Measurements from ENCODE around the gene PPP1R13B.
"Not testable (repeated sequence)": the region's sequence is repeated elsewhere in the genome, so short reads cannot be mapped to it uniquely, and the experiment has no call there.

The PPP1R13B gene

DNA sequence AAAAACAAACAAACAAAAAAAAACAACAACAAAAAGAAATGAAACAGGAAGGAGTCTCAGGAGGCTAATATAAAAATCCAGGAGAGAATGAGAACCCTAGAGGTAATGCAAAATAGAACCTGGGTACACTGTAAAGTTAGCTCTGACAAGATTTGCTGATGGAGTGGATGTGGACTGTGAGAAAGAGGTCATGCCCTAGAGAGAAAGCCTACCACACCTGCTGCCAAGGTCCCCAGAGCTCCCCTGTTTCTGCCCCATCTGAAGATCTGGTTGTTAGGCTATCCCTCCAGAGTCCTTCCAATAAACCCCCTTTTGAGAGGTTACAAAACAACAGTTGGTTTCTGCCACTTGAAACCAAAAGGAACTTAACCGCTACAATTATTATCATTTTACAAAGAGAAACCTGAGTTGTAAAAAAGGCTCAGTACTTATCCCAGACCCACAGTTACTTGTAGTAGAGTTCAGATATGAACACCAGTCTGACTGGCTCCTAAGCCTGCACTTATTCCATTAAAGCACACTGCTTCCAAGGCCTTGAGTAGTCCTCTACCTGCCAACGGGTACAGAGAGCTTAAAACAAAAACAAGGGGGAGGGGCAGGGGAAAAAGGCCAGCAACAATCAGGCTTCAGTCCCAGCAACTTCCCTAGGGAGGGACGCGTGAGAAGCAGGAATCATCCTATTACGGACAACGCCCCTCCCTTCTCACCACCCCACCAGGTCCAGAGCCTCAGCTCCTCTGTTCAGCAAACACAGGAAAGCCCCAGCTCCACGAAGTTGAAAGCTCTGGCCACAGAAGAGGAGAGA is 27.7 kb downstream of the PPP1R13B start:
- Mint-ChIP-seq H3K27me3 (peaks cover 49% of the 10 kb centered on the region), H3K27ac (no peak overlapping the region), H3K4me3 (no peak overlapping the region), H3K9me3 (no peaks in the 10 kb centered on the region), H3K36me3 (ENCODE audit: low read depth) (no peaks in the 10 kb centered on the region), H3K4me1 (ENCODE audit: low read depth) (peaks cover 10% of the 10 kb centered on the region)
- intact Hi-C loops (cut with micrococcal nuclease), result no loop called here

- H3K9me3 Mint-ChIP-seq, result no peaks in the 10 kb centered on the region
- no peak overlapping the region for H3K27ac Mint-ChIP-seq
- peaks cover 42% of the 10 kb centered on the region for H3K27me3 Mint-ChIP-seq
- intact Hi-C loops (cut with micrococcal nuclease), result no loop called here
- no peak overlapping the region for H3K4me3 Mint-ChIP-seq
- peaks cover 10% of the 10 kb centered on the region for H3K4me1 Mint-ChIP-seq (ENCODE audit: low read depth)
- H3K36me3 Mint-ChIP-seq (ENCODE audit: low read depth), result no peaks in the 10 kb centered on the region
These were observed 28.5 kb downstream of the PPP1R13B start for GRCh38 chr14:103818870-103819269.

- H3K27me3 Mint-ChIP-seq, result peaks cover 42% of the 10 kb centered on the region
- H3K9me3 Mint-ChIP-seq, result no peaks in the 10 kb centered on the region
- H3K27ac Mint-ChIP-seq, result no peak overlapping the region
- intact Hi-C loops (cut with micrococcal nuclease), result no loop called here
- H3K4me3 Mint-ChIP-seq, result no peak overlapping the region
- H3K36me3 Mint-ChIP-seq (ENCODE audit: low read depth), result no peaks in the 10 kb centered on the region
- peaks cover 10% of the 10 kb centered on the region for H3K4me1 Mint-ChIP-seq (ENCODE audit: low read depth)
These were observed 29.0 kb downstream of the PPP1R13B start for GRCh38 chr14:103818422-103818821.

DNA sequence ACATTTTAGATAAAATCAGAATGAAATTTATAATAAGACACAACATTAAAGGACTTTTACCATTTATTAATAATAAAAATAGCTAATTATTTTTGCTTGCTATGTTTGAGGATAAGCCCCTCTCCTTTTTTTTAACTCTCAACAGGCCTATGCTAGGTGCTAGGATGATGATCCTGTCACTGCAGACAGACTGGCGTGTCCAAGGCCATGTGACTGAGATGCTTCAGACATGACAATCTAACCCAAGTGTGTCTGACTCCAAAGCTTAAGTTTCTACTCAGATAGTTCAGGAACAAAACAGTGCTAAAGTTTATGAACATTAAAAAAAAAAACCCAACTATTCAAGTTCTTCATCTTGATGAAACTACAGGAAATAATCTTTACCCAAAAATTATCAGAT is 29.8 kb downstream of the PPP1R13B start:
- Mint-ChIP-seq H3K9me3 (no peaks in the 10 kb centered on the region), H3K4me1 (ENCODE audit: low read depth) (peaks cover 10% of the 10 kb centered on the region), H3K27ac (no peak overlapping the region), H3K27me3 (peaks cover 38% of the 10 kb centered on the region), H3K36me3 (ENCODE audit: low read depth) (no peaks in the 10 kb centered on the region), H3K4me3 (no peak overlapping the region)
- intact Hi-C loops (cut with micrococcal nuclease), result no loop called here

DNA sequence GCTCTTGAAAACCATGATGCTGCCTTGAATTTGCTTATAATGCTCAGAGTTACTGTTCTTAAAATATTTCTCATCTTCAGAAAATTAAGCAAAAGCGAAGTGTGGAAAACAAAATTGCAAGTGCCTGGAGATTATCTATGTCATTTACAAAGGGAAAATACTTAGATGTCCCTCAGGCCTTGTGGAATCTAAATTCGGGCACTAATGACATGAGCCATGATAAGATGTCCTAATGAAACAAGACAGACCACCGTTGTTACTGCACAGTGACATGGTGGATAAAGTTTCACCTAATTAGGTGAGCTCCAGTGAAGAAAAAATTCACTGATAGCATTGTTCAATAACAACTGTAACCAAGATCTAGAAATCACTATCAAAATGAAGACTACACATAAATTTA is 30.4 kb downstream of the PPP1R13B start:
- intact Hi-C loops (cut with micrococcal nuclease), result no loop called here
- Mint-ChIP-seq H3K9me3 (no peaks in the 10 kb centered on the region), H3K27ac (no peak overlapping the region), H3K27me3 (peaks cover 32% of the 10 kb centered on the region), H3K36me3 (ENCODE audit: low read depth) (no peaks in the 10 kb centered on the region), H3K4me3 (no peak overlapping the region), H3K4me1 (ENCODE audit: low read depth) (peaks cover 10% of the 10 kb centered on the region)

GRCh38 chr14:103815253-103815652 is 32.1 kb downstream of the PPP1R13B start:
- peaks cover 3% of the 10 kb centered on the region for H3K4me1 Mint-ChIP-seq (ENCODE audit: low read depth)
- intact Hi-C loops (cut with micrococcal nuclease), result no loop called here
- no peak overlapping the region for H3K27ac Mint-ChIP-seq
- H3K4me3 Mint-ChIP-seq, result no peak overlapping the region
- H3K27me3 Mint-ChIP-seq, result peaks cover 24% of the 10 kb centered on the region
- H3K36me3 Mint-ChIP-seq (ENCODE audit: low read depth), result no peaks in the 10 kb centered on the region
- H3K9me3 Mint-ChIP-seq, result no peaks in the 10 kb centered on the region

- peaks cover 14% of the 10 kb centered on the region for H3K27me3 Mint-ChIP-seq
- H3K9me3 Mint-ChIP-seq, result no peaks in the 10 kb centered on the region
- no peaks in the 10 kb centered on the region for H3K36me3 Mint-ChIP-seq (ENCODE audit: low read depth)
- H3K4me1 Mint-ChIP-seq (ENCODE audit: low read depth), result no peaks in the 10 kb centered on the region
- no peak overlapping the region for H3K4me3 Mint-ChIP-seq
- no peak overlapping the region for H3K27ac Mint-ChIP-seq
- intact Hi-C loops (cut with micrococcal nuclease), result no loop called here
These were observed 36.2 kb downstream of the PPP1R13B start for GRCh38 chr14:103811189-103811588.

- H3K9me3 Mint-ChIP-seq, result no peaks in the 10 kb centered on the region
- H3K36me3 Mint-ChIP-seq (ENCODE audit: low read depth), result no peaks in the 10 kb centered on the region
- no peak overlapping the region for H3K4me3 Mint-ChIP-seq
- H3K27me3 Mint-ChIP-seq, result peaks cover 14% of the 10 kb centered on the region
- no peak overlapping the region for H3K27ac Mint-ChIP-seq
- H3K4me1 Mint-ChIP-seq (ENCODE audit: low read depth), result no peaks in the 10 kb centered on the region
- intact Hi-C loops (cut with micrococcal nuclease), result loop anchor here (1.0 to 5.0 kb wide), 2 partner anchors 104 to 172 kb away; no protein-coding TSS in a partner anchor
These were observed 38.9 kb downstream of the PPP1R13B start for GRCh38 chr14:103808403-103809001.

DNA sequence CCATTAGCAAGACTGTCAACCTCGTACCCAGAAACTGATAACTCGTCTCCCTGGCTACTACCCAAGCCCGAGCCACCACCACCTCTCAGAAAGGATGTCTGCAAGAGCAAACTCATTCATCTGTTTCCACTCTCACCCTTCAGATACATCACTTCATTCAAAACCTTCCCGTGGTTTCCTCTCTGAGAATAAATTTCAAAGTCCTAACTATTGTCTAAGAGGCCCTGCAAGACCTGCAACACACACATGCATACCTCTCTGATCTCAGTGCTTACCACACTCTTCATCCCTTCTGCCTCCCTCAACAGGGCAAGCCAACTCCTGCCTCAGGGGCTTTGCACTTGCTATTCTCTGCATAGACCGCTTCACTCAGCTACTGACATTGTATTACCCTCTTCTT is 40.6 kb downstream of the PPP1R13B start:
- Mint-ChIP-seq H3K36me3 (ENCODE audit: low read depth) (no peaks in the 10 kb centered on the region), H3K4me1 (ENCODE audit: low read depth) (no peaks in the 10 kb centered on the region), H3K9me3 (no peaks in the 10 kb centered on the region), H3K27me3 (peaks cover 14% of the 10 kb centered on the region), H3K27ac (no peak overlapping the region), H3K4me3 (no peak overlapping the region)
- intact Hi-C loops (cut with micrococcal nuclease), result loop anchor here (5.0 kb wide), 1 partner anchor 105 kb away; no protein-coding TSS in a partner anchor

DNA sequence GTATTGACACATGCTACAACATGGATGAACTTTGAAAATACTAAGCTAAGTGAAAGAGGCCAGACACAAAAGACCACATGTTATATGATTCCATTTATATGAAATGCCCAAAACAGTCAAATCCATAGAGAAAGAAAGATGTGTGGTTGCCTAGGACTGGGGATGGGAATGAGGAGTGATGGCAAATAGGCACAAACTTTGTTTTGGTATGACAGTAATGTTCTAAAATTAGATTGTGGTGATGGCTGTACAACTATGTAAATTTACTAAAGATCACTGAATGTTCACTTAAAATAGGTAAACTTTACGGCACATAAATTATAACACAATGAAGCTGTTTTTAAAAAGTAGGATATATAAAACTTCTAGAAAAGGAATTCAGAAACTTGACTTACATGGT is 41.7 kb downstream of the PPP1R13B start:
- H3K27ac Mint-ChIP-seq, result no peak overlapping the region
- peaks cover 20% of the 10 kb centered on the region for H3K27me3 Mint-ChIP-seq
- H3K9me3 Mint-ChIP-seq, result no peaks in the 10 kb centered on the region
- H3K36me3 Mint-ChIP-seq (ENCODE audit: low read depth), result no peaks in the 10 kb centered on the region
- H3K4me1 Mint-ChIP-seq (ENCODE audit: low read depth), result peaks cover 6% of the 10 kb centered on the region
- no peak overlapping the region for H3K4me3 Mint-ChIP-seq
- intact Hi-C loops (cut with micrococcal nuclease), result loop anchor here (5.0 kb wide), 1 partner anchor 107 kb away; no protein-coding TSS in a partner anchor

DNA sequence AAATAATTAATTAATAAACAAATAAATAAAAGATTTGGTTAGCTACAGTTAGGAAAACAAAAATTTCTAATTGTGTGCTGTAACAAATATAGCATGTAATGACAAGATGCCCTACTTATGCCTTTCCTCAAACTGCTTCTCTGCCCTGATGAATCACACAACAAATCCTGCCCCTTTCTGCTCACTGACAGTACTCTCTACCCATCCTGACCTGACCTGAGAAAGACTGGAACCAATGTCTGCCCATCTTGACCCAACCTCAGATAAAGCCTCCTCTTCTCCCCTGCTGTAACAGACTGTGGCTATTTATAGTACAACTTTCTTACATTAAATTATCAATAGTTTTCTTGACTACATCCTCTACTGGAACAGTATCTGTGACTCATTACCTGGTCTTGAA is 43.7 kb downstream of the PPP1R13B start:
- Mint-ChIP-seq H3K9me3 (no peaks in the 10 kb centered on the region), H3K4me1 (ENCODE audit: low read depth) (peaks cover 6% of the 10 kb centered on the region), H3K27ac (no peak overlapping the region), H3K36me3 (ENCODE audit: low read depth) (no peaks in the 10 kb centered on the region), H3K4me3 (no peak overlapping the region), H3K27me3 (peaks cover 19% of the 10 kb centered on the region)
- intact Hi-C loops (cut with micrococcal nuclease), result no loop called here

GRCh38 chr14:103802356-103802755 is 45.0 kb downstream of the PPP1R13B start:
- intact Hi-C loops (cut with micrococcal nuclease), result no loop called here
- Mint-ChIP-seq H3K36me3 (ENCODE audit: low read depth) (no peaks in the 10 kb centered on the region), H3K4me1 (ENCODE audit: low read depth) (peaks cover 6% of the 10 kb centered on the region), H3K27me3 (peaks cover 19% of the 10 kb centered on the region), H3K27ac (no peak overlapping the region), H3K4me3 (no peak overlapping the region), H3K9me3 (no peaks in the 10 kb centered on the region)

DNA sequence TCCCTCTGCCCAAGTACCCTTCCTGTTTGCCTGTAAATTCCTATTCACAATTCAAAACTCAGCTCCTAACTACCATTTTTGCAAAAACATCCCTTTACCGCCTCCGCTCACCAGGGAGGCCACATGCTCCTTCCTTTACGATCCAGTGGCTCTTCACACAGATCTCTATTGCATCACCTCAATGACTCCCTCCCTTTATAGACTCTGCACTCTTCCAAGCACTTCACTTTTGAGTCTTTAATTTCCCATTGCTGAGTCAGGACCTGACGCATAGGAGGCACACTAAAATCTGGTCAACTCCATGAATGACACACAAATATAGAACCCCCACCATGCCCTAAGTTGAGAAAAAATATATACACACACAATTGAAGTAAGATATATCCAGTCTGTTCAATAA is 45.9 kb downstream of the PPP1R13B start:
- H3K4me1 Mint-ChIP-seq (ENCODE audit: low read depth), result peaks cover 6% of the 10 kb centered on the region
- peaks cover 11% of the 10 kb centered on the region for H3K27me3 Mint-ChIP-seq
- H3K27ac Mint-ChIP-seq, result no peak overlapping the region
- intact Hi-C loops (cut with micrococcal nuclease), result no loop called here
- H3K9me3 Mint-ChIP-seq, result no peaks in the 10 kb centered on the region
- no peaks in the 10 kb centered on the region for H3K36me3 Mint-ChIP-seq (ENCODE audit: low read depth)
- H3K4me3 Mint-ChIP-seq, result no peak overlapping the region

DNA sequence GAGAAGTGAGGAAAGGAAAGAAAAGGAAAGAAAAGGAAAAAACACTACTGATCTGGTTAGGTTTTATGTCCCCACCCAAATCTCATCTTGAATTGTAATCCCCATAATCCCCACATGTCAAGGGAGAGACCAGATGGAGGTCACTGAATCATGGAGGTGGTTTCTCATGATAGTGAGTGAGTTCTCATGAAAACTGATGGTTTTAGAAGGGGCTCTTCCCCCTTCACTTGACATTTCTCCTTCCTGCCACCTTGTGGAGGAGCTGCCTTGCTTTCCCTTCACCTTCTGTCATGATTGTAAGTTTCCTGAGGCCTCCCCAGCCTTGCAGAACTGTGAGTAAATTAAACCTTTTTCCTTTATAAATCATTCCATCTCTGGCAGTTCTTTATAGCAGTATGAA is 54.2 kb downstream of the PPP1R13B start:
- H3K27me3 Mint-ChIP-seq; H3K27ac Mint-ChIP-seq; intact Hi-C loops (cut with micrococcal nuclease); H3K9me3 Mint-ChIP-seq; H3K36me3 Mint-ChIP-seq (ENCODE audit: low read depth); H3K4me3 Mint-ChIP-seq; H3K4me1 Mint-ChIP-seq (ENCODE audit: low read depth): not testable (repeated sequence)
